CD8-positive, alpha-beta memory T cell (primary cell): ENCODE measurements around the gene CCR1. TPM values are rescaled to one million over a fixed set of nuclear protein-coding genes. Genes with fewer than 3 reads are reported as not detected.

ENCODE experiments used
- CTCF ChIA-PET: fragments of 350-600 bp; sonication (Branson Sonifier 250); formaldehyde crosslinking; loops from one replicate; lab custom pipeline; 2021; ENCODE audit warnings: antibody characterized with exemption; lab: Charles Lee
- POLR2A ChIA-PET: fragments of 350-600 bp; sonication (Branson Sonifier 250); formaldehyde crosslinking; loops from one replicate; lab custom pipeline; 2021; ENCODE audit warnings: antibody characterized with exemption; lab: Charles Lee
- DNase-seq, 5 donors: peaks; one replicate each; pipeline versions ENCODE4 v3.0.0 to v3.0.0-alpha.2; 2020 to 2022; ENCODE audit warnings: mixed read lengths in 1 of 5
- H3K27ac ChIP-seq: one replicate; pipeline ENCODE4 v1.7.0; 2013; ENCODE audit warnings: low read depth, mild to moderate bottlenecking, low read length, moderate library complexity
- H3K27me3 ChIP-seq: 2 replicates; pipeline ENCODE4 v1.7.0; 2013; ENCODE audit warnings: low read length, mild to moderate bottlenecking; ENCODE audit not compliant: insufficient read depth, poor library complexity, severe bottlenecking
- H3K36me3 ChIP-seq: 2 replicates; pipeline ENCODE4 v1.7.0; 2013; ENCODE audit warnings: mild to moderate bottlenecking, low read length, moderate library complexity; ENCODE audit not compliant: insufficient read depth
- H3K4me1 ChIP-seq: 2 replicates; pipeline ENCODE4 v1.7.0; 2013; ENCODE audit warnings: mild to moderate bottlenecking, low read length, moderate library complexity; ENCODE audit not compliant: insufficient read depth
- H3K4me3 ChIP-seq: 2 replicates; pipeline ENCODE4 v1.7.0; 2013; ENCODE audit warnings: mild to moderate bottlenecking, low read length
- H3K9me3 ChIP-seq: 2 replicates; pipeline ENCODE4 v1.7.0; 2013; ENCODE audit warnings: mild to moderate bottlenecking, low read length
- H3K27ac Mint-ChIP-seq, 8 donors: one replicate each; pipeline ENCODE4 v1.8.0; 2020 to 2021; ENCODE audit warnings: mixed read lengths in 8 of 8, mild to moderate bottlenecking in 6 of 8, inconsistent platforms in 3 of 8, moderate library complexity in 3 of 8
- H3K27me3 Mint-ChIP-seq, 2 donors: one replicate each; pipeline ENCODE4 v1.8.0; 2020 to 2021; ENCODE audit warnings: mixed read lengths in 2 of 2, mild to moderate bottlenecking in 1 of 2, moderate library complexity in 1 of 2
- H3K36me3 Mint-ChIP-seq, 3 donors: one replicate each; pipeline ENCODE4 v1.8.0; 2020 to 2021; ENCODE audit warnings: mixed read lengths in 3 of 3, inconsistent platforms in 1 of 3, mild to moderate bottlenecking in 1 of 3
- H3K4me1 Mint-ChIP-seq, 3 donors: one replicate each; pipeline ENCODE4 v1.8.0; 2020 to 2021; ENCODE audit warnings: mixed read lengths in 3 of 3, inconsistent platforms in 1 of 3, mild to moderate bottlenecking in 1 of 3
- H3K4me3 Mint-ChIP-seq, 7 donors: one replicate each; pipeline ENCODE4 v1.8.0; 2020 to 2021; ENCODE audit warnings: mixed read lengths in 7 of 7, mild to moderate bottlenecking in 6 of 7, moderate library complexity in 4 of 7, inconsistent platforms in 2 of 7
- H3K9me3 Mint-ChIP-seq, 5 donors: one replicate each; pipeline ENCODE4 v1.8.0; 2020 to 2022; ENCODE audit warnings: mixed read lengths in 5 of 5, mild to moderate bottlenecking in 3 of 5, moderate library complexity in 2 of 5, inconsistent platforms in 1 of 5
- polyA plus RNA-seq: library from polyadenylated mRNA; unstranded; fragments of 300-500 nt; fragmentation: Illumina TruSeq; gene quantifications from one replicate; pipeline ENCODE4 v1.2.3, GENCODE V29; 2021
- total RNA-seq, 2 experiments: library from RNA; stranded (reverse); gene quantifications; one replicate each; pipeline ENCODE4 v1.2.3, GENCODE V29; 2021

CCR1 gene
- total and polyA plus RNA-seq, 3 experiments from 2014 or later: 1.5 to 10.8 (median 1.8) TPM

- Histone ChIP-seq H3K36me3 (no peaks in the 10 kb centered on the region), H3K4me3 (no peak overlapping the region), H3K27ac (no peak overlapping the region), H3K9me3 (peaks cover under 1% of the 10 kb centered on the region), H3K27me3 (no peaks in the 10 kb centered on the region), H3K4me1 (no peaks in the 10 kb centered on the region)
- peak overlapping the region in 2 of 8 donors; percentile 67 to 84 for H3K27ac Mint-ChIP-seq
- peaks cover 0 to 2% (median 2%) of the 10 kb centered on the region in 5 donors for H3K9me3 Mint-ChIP-seq
- H3K4me1 Mint-ChIP-seq: peaks cover 13 to 17% (median 13%) of the 10 kb centered on the region in 3 donors
- POLR2A ChIA-PET: no interaction called here
- CTCF ChIA-PET: no interaction called here
- H3K36me3 Mint-ChIP-seq: peaks cover 0 to 5% (median 0%) of the 10 kb centered on the region in 3 donors
- H3K4me3 Mint-ChIP-seq: no peak overlapping the region
- DNase-seq: no peak
- peaks cover 0 to 4% of the 10 kb centered on the region in 2 donors for H3K27me3 Mint-ChIP-seq
These were observed 20.2 kb downstream of the CCR1 start for GRCh38 chr3:46187876-46188275.

GRCh38 chr3:46187341-46187700 is 20.8 kb downstream of the CCR1 start:
- Mint-ChIP-seq H3K36me3 (peaks cover 0 to 3% (median 0%) of the 10 kb centered on the region in 3 donors), H3K27me3 (peaks cover 0 to 4% of the 10 kb centered on the region in 2 donors), H3K9me3 (no peaks in the 10 kb centered on the region), H3K4me3 (peak overlapping the region in 1 of 7 donors; percentile 4), H3K4me1 (peaks cover 13 to 17% (median 13%) of the 10 kb centered on the region in 3 donors), H3K27ac (peak overlapping the region in 3 of 8 donors; percentile 0 to 24 (median 8))
- ChIA-PET CTCF (no interaction called here), POLR2A (no interaction called here)
- H3K4me3 ChIP-seq: no peak overlapping the region
- DNase-seq: no peak
- H3K27me3 ChIP-seq: no peaks in the 10 kb centered on the region
- H3K4me1 ChIP-seq: no peaks in the 10 kb centered on the region
- no peaks in the 10 kb centered on the region for H3K36me3 ChIP-seq
- H3K9me3 ChIP-seq: no peaks in the 10 kb centered on the region
- no peak overlapping the region for H3K27ac ChIP-seq

GRCh38 chr3:46186471-46187340 is 21.4 kb downstream of the CCR1 start:
- H3K27ac ChIP-seq: no peak overlapping the region
- no peaks in the 10 kb centered on the region for H3K9me3 ChIP-seq
- Mint-ChIP-seq H3K4me3 (peak overlapping the region in 1 of 7 donors; percentile 4), H3K4me1 (peaks cover 13 to 17% (median 13%) of the 10 kb centered on the region in 3 donors), H3K27me3 (peaks cover 0 to 4% of the 10 kb centered on the region in 2 donors), H3K27ac (peak overlapping the region in 2 of 8 donors; percentile 0 to 24), H3K9me3 (no peaks in the 10 kb centered on the region), H3K36me3 (peaks cover 0 to 3% (median 0%) of the 10 kb centered on the region in 3 donors)
- H3K4me3 ChIP-seq: no peak overlapping the region
- H3K27me3 ChIP-seq: no peaks in the 10 kb centered on the region
- no peaks in the 10 kb centered on the region for H3K4me1 ChIP-seq
- POLR2A ChIA-PET: no interaction called here
- no peaks in the 10 kb centered on the region for H3K36me3 ChIP-seq
- DNase-seq: no peak
- CTCF ChIA-PET: interaction anchor here (1.0 kb wide), 1 partner anchor 186 kb away, joined by 3 read pairs; no protein-coding TSS in a partner anchor

- no peaks in the 10 kb centered on the region for H3K9me3 ChIP-seq
- Mint-ChIP-seq H3K4me3 (no peak overlapping the region), H3K36me3 (no peaks in the 10 kb centered on the region), H3K9me3 (no peaks in the 10 kb centered on the region), H3K4me1 (peaks cover 13 to 17% (median 13%) of the 10 kb centered on the region in 3 donors), H3K27me3 (no peaks in the 10 kb centered on the region), H3K27ac (no peak overlapping the region)
- no peaks in the 10 kb centered on the region for H3K27me3 ChIP-seq
- DNase-seq: no peak
- no peak overlapping the region for H3K27ac ChIP-seq
- H3K4me3 ChIP-seq: no peak overlapping the region
- no peaks in the 10 kb centered on the region for H3K36me3 ChIP-seq
- no peaks in the 10 kb centered on the region for H3K4me1 ChIP-seq
- POLR2A ChIA-PET: no interaction called here
- CTCF ChIA-PET: no interaction called here
These were observed 23.6 kb downstream of the CCR1 start for GRCh38 chr3:46184469-46184868.

GRCh38 chr3:46183330-46183729 is 24.8 kb downstream of the CCR1 start:
- Histone ChIP-seq H3K9me3 (no peaks in the 10 kb centered on the region), H3K27me3 (no peaks in the 10 kb centered on the region), H3K27ac (no peak overlapping the region), H3K4me3 (no peak overlapping the region), H3K4me1 (no peaks in the 10 kb centered on the region), H3K36me3 (no peaks in the 10 kb centered on the region)
- no peak for DNase-seq
- H3K9me3 Mint-ChIP-seq: no peaks in the 10 kb centered on the region
- no peak overlapping the region for H3K4me3 Mint-ChIP-seq
- POLR2A ChIA-PET: no interaction called here
- no peaks in the 10 kb centered on the region for H3K27me3 Mint-ChIP-seq
- CTCF ChIA-PET: no interaction called here
- H3K4me1 Mint-ChIP-seq: peaks cover 13 to 17% (median 13%) of the 10 kb centered on the region in 3 donors
- peak overlapping the region in 1 of 8 donors; percentile 63 for H3K27ac Mint-ChIP-seq
- no peaks in the 10 kb centered on the region for H3K36me3 Mint-ChIP-seq

- DNase-seq: no peak
- H3K27ac Mint-ChIP-seq: no peak overlapping the region
- no peaks in the 10 kb centered on the region for H3K27me3 Mint-ChIP-seq
- ChIA-PET CTCF (no interaction called here), POLR2A (no interaction called here)
- peaks cover 0 to 25% (median 0%) of the 10 kb centered on the region in 3 donors for H3K36me3 Mint-ChIP-seq
- H3K36me3 ChIP-seq: no peaks in the 10 kb centered on the region
- H3K4me3 Mint-ChIP-seq: no peak overlapping the region
- peaks cover 0 to 4% (median 0%) of the 10 kb centered on the region in 3 donors for H3K4me1 Mint-ChIP-seq
- H3K9me3 ChIP-seq: no peaks in the 10 kb centered on the region
- H3K27ac ChIP-seq: no peak overlapping the region
- peaks cover 2 to 9% (median 3%) of the 10 kb centered on the region in 5 donors for H3K9me3 Mint-ChIP-seq
- H3K4me1 ChIP-seq: no peaks in the 10 kb centered on the region
- no peaks in the 10 kb centered on the region for H3K27me3 ChIP-seq
- H3K4me3 ChIP-seq: no peak overlapping the region
These were observed 39.3 kb downstream of the CCR1 start for GRCh38 chr3:46168583-46169345.

GRCh38 chr3:46163556-46164041 is 44.5 kb downstream of the CCR1 start:
- POLR2A ChIA-PET: no interaction called here
- Mint-ChIP-seq H3K4me1 (no peaks in the 10 kb centered on the region), H3K27me3 (no peaks in the 10 kb centered on the region)

More at GRCh38 chr3:46163556-46164041, 44.5 kb downstream of the CCR1 start:
- no peak overlapping the region for H3K4me3 Mint-ChIP-seq
- Histone ChIP-seq H3K4me3 (no peak overlapping the region), H3K9me3 (no peaks in the 10 kb centered on the region), H3K27ac (no peak overlapping the region), H3K36me3 (no peaks in the 10 kb centered on the region), H3K4me1 (no peaks in the 10 kb centered on the region), H3K27me3 (no peaks in the 10 kb centered on the region)
- H3K9me3 Mint-ChIP-seq: peaks cover 0 to 4% (median 3%) of the 10 kb centered on the region in 5 donors
- H3K27ac Mint-ChIP-seq: no peak overlapping the region
- H3K36me3 Mint-ChIP-seq: peaks cover 0 to 9% (median 0%) of the 10 kb centered on the region in 3 donors
- CTCF ChIA-PET: no interaction called here
- no peak for DNase-seq
